Mucosa of rectum (tissue), 2 donors: Measurements from ENCODE around the gene NCOA1.
A peak's percentile ranks its signal among the peaks of the same experiment; 100 is the strongest.

Source experiments
- H3K27ac ChIP-seq, 2 donors: one replicate each; pipeline ENCODE4 v1.7.0; 2013; ENCODE audit warnings: inconsistent platforms in 2 of 2, low read depth in 2 of 2, low read length in 2 of 2
- H3K27me3 ChIP-seq, 2 donors: one replicate each; pipeline ENCODE4 v1.7.0; 2013; ENCODE audit warnings: low read length in 2 of 2; ENCODE audit not compliant: control insufficient read depth in 2 of 2, insufficient read depth in 2 of 2
- H3K36me3 ChIP-seq, 2 donors: one replicate each; pipeline ENCODE4 v1.7.0; 2013; ENCODE audit warnings: low read length in 2 of 2; ENCODE audit not compliant: control insufficient read depth in 2 of 2, insufficient read depth in 2 of 2
- H3K4me1 ChIP-seq, 2 donors: one replicate each; pipeline ENCODE4 v1.7.0; 2013; ENCODE audit warnings: low read length in 2 of 2, mild to moderate bottlenecking in 1 of 2; ENCODE audit not compliant: control insufficient read depth in 2 of 2, insufficient read depth in 2 of 2
- H3K4me3 ChIP-seq, 2 donors: one replicate each; pipeline ENCODE4 v1.7.0; 2013; ENCODE audit warnings: low read length in 2 of 2
- H3K9ac ChIP-seq, 2 donors: one replicate each; pipeline ENCODE4 v1.7.0; 2013; ENCODE audit warnings: low read length in 2 of 2, low read depth in 1 of 2, mild to moderate bottlenecking in 1 of 2
- H3K9me3 ChIP-seq, 2 donors: one replicate each; pipeline ENCODE4 v1.7.0; 2013; ENCODE audit warnings: low read length in 2 of 2; ENCODE audit not compliant: control insufficient read depth in 2 of 2
- donor health status: healthy.
- donor health status: Normal muscosa, but diverticular disease.

NCOA1 gene

GRCh38 chr2:24722141-24722790 is 231.2 kb downstream of the NCOA1 start:
- H3K9me3 ChIP-seq: no peaks in the 10 kb centered on the region
- H3K4me3 ChIP-seq: no peak overlapping the region
- H3K27ac ChIP-seq: peak overlapping the region in 1 of 2 donors; percentile 6
- H3K9ac ChIP-seq: no peak overlapping the region
- peaks cover 0 to 2% of the 10 kb centered on the region in 2 donors for H3K36me3 ChIP-seq
- H3K4me1 ChIP-seq: no peaks in the 10 kb centered on the region
- no peaks in the 10 kb centered on the region for H3K27me3 ChIP-seq

GRCh38 chr2:24723191-24723590 is 232.1 kb downstream of the NCOA1 start:
- no peak overlapping the region for H3K27ac ChIP-seq
- no peaks in the 10 kb centered on the region for H3K27me3 ChIP-seq
- no peak overlapping the region for H3K9ac ChIP-seq
- no peaks in the 10 kb centered on the region for H3K9me3 ChIP-seq
- H3K4me1 ChIP-seq: no peaks in the 10 kb centered on the region
- no peak overlapping the region for H3K4me3 ChIP-seq
- H3K36me3 ChIP-seq: peaks cover 0 to 2% of the 10 kb centered on the region in 2 donors

- Histone ChIP-seq H3K27me3 (no peaks in the 10 kb centered on the region), H3K36me3 (peaks cover 0 to 3% of the 10 kb centered on the region in 2 donors), H3K27ac (no peak overlapping the region), H3K9me3 (no peaks in the 10 kb centered on the region), H3K4me3 (no peak overlapping the region), H3K9ac (no peak overlapping the region), H3K4me1 (no peaks in the 10 kb centered on the region)
Observed at GRCh38 chr2:24723665-24724064, 232.6 kb downstream of the NCOA1 start.

GRCh38 chr2:24724111-24724775 is 233.2 kb downstream of the NCOA1 start:
- no peak overlapping the region for H3K9ac ChIP-seq
- no peaks in the 10 kb centered on the region for H3K9me3 ChIP-seq
- H3K4me3 ChIP-seq: no peak overlapping the region
- H3K27me3 ChIP-seq: no peaks in the 10 kb centered on the region
- no peaks in the 10 kb centered on the region for H3K4me1 ChIP-seq
- peaks cover 0 to 7% of the 10 kb centered on the region in 2 donors for H3K36me3 ChIP-seq
- no peak overlapping the region for H3K27ac ChIP-seq

GRCh38 chr2:24725956-24726355 is 234.9 kb downstream of the NCOA1 start:
- Histone ChIP-seq H3K27me3 (no peaks in the 10 kb centered on the region), H3K9ac (no peak overlapping the region), H3K36me3 (peaks cover 3 to 9% of the 10 kb centered on the region in 2 donors), H3K4me3 (no peak overlapping the region), H3K27ac (no peak overlapping the region), H3K4me1 (no peaks in the 10 kb centered on the region), H3K9me3 (no peaks in the 10 kb centered on the region)

GRCh38 chr2:24730481-24730880 is 239.4 kb downstream of the NCOA1 start:
- H3K36me3 ChIP-seq: peaks cover 3 to 13% of the 10 kb centered on the region in 2 donors
- no peaks in the 10 kb centered on the region for H3K9me3 ChIP-seq
- no peak overlapping the region for H3K9ac ChIP-seq
- H3K27ac ChIP-seq: no peak overlapping the region
- H3K4me1 ChIP-seq: no peaks in the 10 kb centered on the region
- H3K4me3 ChIP-seq: no peak overlapping the region
- H3K27me3 ChIP-seq: no peaks in the 10 kb centered on the region

GRCh38 chr2:24731040-24731439 is 240.0 kb downstream of the NCOA1 start:
- no peak overlapping the region for H3K27ac ChIP-seq
- H3K27me3 ChIP-seq: no peaks in the 10 kb centered on the region
- no peak overlapping the region for H3K4me3 ChIP-seq
- no peaks in the 10 kb centered on the region for H3K9me3 ChIP-seq
- no peaks in the 10 kb centered on the region for H3K4me1 ChIP-seq
- peaks cover 3 to 13% of the 10 kb centered on the region in 2 donors for H3K36me3 ChIP-seq
- no peak overlapping the region for H3K9ac ChIP-seq

GRCh38 chr2:24731923-24732322 is 240.9 kb downstream of the NCOA1 start:
- Histone ChIP-seq H3K4me1 (no peaks in the 10 kb centered on the region), H3K36me3 (peaks cover 3 to 13% of the 10 kb centered on the region in 2 donors), H3K4me3 (no peak overlapping the region), H3K9ac (no peak overlapping the region), H3K27ac (no peak overlapping the region), H3K9me3 (no peaks in the 10 kb centered on the region), H3K27me3 (no peaks in the 10 kb centered on the region)

GRCh38 chr2:24734741-24735140 is 243.7 kb downstream of the NCOA1 start:
- Histone ChIP-seq H3K9ac (no peak overlapping the region), H3K27me3 (no peaks in the 10 kb centered on the region), H3K4me3 (no peak overlapping the region), H3K9me3 (no peaks in the 10 kb centered on the region), H3K27ac (no peak overlapping the region), H3K4me1 (no peaks in the 10 kb centered on the region), H3K36me3 (peaks cover 0 to 5% of the 10 kb centered on the region in 2 donors)

- H3K27ac ChIP-seq: no peak overlapping the region
- H3K9me3 ChIP-seq: no peaks in the 10 kb centered on the region
- peaks cover 8 to 10% of the 10 kb centered on the region in 2 donors for H3K36me3 ChIP-seq
- H3K9ac ChIP-seq: no peak overlapping the region
- H3K4me1 ChIP-seq: no peaks in the 10 kb centered on the region
- no peaks in the 10 kb centered on the region for H3K27me3 ChIP-seq
- H3K4me3 ChIP-seq: no peak overlapping the region
Observed at GRCh38 chr2:24739354-24740025, 248.4 kb downstream of the NCOA1 start.
